Measurements from ENCODE around the gene AFAP1. TPM values are rescaled to one million over a fixed set of nuclear protein-coding genes. Genes with fewer than 3 reads are reported as not detected.

Gene AFAP1
- total RNA-seq, 4 donors from 2014 or later = 25.1 to 56.9 (median 26.4) TPM

GRCh38 chr4:7855731-7856130 is 83.9 kb downstream of the AFAP1 start:
- H3K4me3 ChIP-seq = no peak overlapping the region
- H3K4me1 ChIP-seq = peaks cover 0 to 24% (median 7%) of the 10 kb centered on the region in 4 donors
- H3K27me3 ChIP-seq = no peaks in the 10 kb centered on the region
- no peak for TF ChIP-seq CTCF (IDR thresholded peaks at IDR 0.05)
- TF ChIP-seq EP300 (IDR thresholded peaks at IDR 0.05; ENCODE audit: low read depth) = no peak
- TF ChIP-seq POLR2A (IDR thresholded peaks at IDR 0.05) = no peak
- TF ChIP-seq POLR2AphosphoS5 (IDR thresholded peaks at IDR 0.05) = no peak
- no peaks in the 10 kb centered on the region for H3K9me3 ChIP-seq
- H3K27ac ChIP-seq = no peak overlapping the region
- WGBS, 2 donors (ENCODE audit: low coverage in 1 of 2) = 87% methylated on average over 10 of the region's 10 CpGs; no CpG with 5 or more reads in 1 of the 2 donors
- intact Hi-C loops (cut with DNase I; ENCODE audit: low total_unique reads) (no loop called here), in situ Hi-C loops (cut with MboI; ENCODE audit: low pct_ligation_motif_present in 1 of 4, low pct_unique_long_range_greater_than_20kb in 1 of 4, low sequenced_read_pairs in 3 of 4) (no loop called here)
- no peak for DNase-seq
- no peaks in the 10 kb centered on the region for H3K36me3 ChIP-seq

GRCh38 chr4:7854697-7855370 is 84.8 kb downstream of the AFAP1 start:
- H3K36me3 ChIP-seq = no peaks in the 10 kb centered on the region
- WGBS, 2 donors (ENCODE audit: low coverage in 1 of 2) = 77 to 79% methylated on average over 6 to 9 of the region's 9 CpGs
- DNase-seq = no peak
- intact Hi-C loops (cut with DNase I; ENCODE audit: low total_unique reads) = no loop called here
- TF ChIP-seq POLR2AphosphoS5 (IDR thresholded peaks at IDR 0.05) (no peak), EP300 (IDR thresholded peaks at IDR 0.05; ENCODE audit: low read depth) (no peak), CTCF (IDR thresholded peaks at IDR 0.05) (no peak), POLR2A (IDR thresholded peaks at IDR 0.05) (no peak)
- H3K27me3 ChIP-seq = no peaks in the 10 kb centered on the region
- peak overlapping the region in 2 of 4 donors; percentile 11 to 23 for H3K27ac ChIP-seq
- no peaks in the 10 kb centered on the region for H3K9me3 ChIP-seq
- H3K4me1 ChIP-seq = peaks cover 0 to 23% (median 7%) of the 10 kb centered on the region in 4 donors
- no peak overlapping the region for H3K4me3 ChIP-seq
- in situ Hi-C loops (cut with MboI; ENCODE audit: low pct_ligation_motif_present in 1 of 4, low pct_unique_long_range_greater_than_20kb in 1 of 4, low sequenced_read_pairs in 3 of 4) = no loop called here

DNA sequence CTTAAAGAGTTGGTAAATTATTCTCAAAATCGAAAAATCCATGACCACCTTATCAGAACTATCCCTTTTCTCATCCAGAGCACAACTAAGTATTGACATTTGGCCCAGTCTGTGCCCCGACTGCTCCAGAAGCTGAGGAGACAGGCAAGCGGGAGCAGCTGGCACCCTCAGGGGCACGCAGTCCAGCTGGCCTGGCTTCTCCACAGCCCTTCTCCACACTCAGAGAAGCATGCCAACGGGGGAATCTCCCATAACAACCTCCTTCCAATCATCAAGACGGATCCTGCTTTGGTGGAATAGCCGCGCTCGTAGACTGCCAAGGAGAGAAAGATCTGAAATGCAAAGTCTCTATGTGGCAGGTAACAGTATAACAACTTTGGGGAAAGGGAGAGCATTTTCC is 85.4 kb downstream of the AFAP1 start:
- no peaks in the 10 kb centered on the region for H3K9me3 ChIP-seq
- peaks cover 0 to 23% (median 7%) of the 10 kb centered on the region in 4 donors for H3K4me1 ChIP-seq
- no peaks in the 10 kb centered on the region for H3K27me3 ChIP-seq
- in situ Hi-C loops (cut with MboI; ENCODE audit: low pct_ligation_motif_present in 1 of 4, low pct_unique_long_range_greater_than_20kb in 1 of 4, low sequenced_read_pairs in 3 of 4) = no loop called here
- 83% methylated on average over 3 to 9 of the region's 9 CpGs for WGBS, 2 donors (ENCODE audit: low coverage in 1 of 2)
- DNase-seq = no peak
- no peak overlapping the region for H3K4me3 ChIP-seq
- no peaks in the 10 kb centered on the region for H3K36me3 ChIP-seq
- no peak for TF ChIP-seq CTCF (IDR thresholded peaks at IDR 0.05)
- no peak for TF ChIP-seq POLR2A (IDR thresholded peaks at IDR 0.05)
- TF ChIP-seq POLR2AphosphoS5 (IDR thresholded peaks at IDR 0.05) = no peak
- no peak for TF ChIP-seq EP300 (IDR thresholded peaks at IDR 0.05; ENCODE audit: low read depth)
- H3K27ac ChIP-seq = no peak overlapping the region
- intact Hi-C loops (cut with DNase I; ENCODE audit: low total_unique reads) = no loop called here

GRCh38 chr4:7853271-7853670 is 86.4 kb downstream of the AFAP1 start:
- WGBS, 2 donors (ENCODE audit: low coverage in 1 of 2) = 90% methylated on average over 2 to 11 of the region's 11 CpGs
- TF ChIP-seq POLR2AphosphoS5 (IDR thresholded peaks at IDR 0.05) = no peak
- TF ChIP-seq EP300 (IDR thresholded peaks at IDR 0.05; ENCODE audit: low read depth) = no peak
- no peak for TF ChIP-seq POLR2A (IDR thresholded peaks at IDR 0.05)
- TF ChIP-seq CTCF (IDR thresholded peaks at IDR 0.05) = no peak
- H3K36me3 ChIP-seq = no peaks in the 10 kb centered on the region
- intact Hi-C loops (cut with DNase I; ENCODE audit: low total_unique reads) (no loop called here), in situ Hi-C loops (cut with MboI; ENCODE audit: low pct_ligation_motif_present in 1 of 4, low pct_unique_long_range_greater_than_20kb in 1 of 4, low sequenced_read_pairs in 3 of 4) (no loop called here)
- H3K27ac ChIP-seq = no peak overlapping the region
- H3K4me3 ChIP-seq = no peak overlapping the region
- no peaks in the 10 kb centered on the region for H3K9me3 ChIP-seq
- no peak for DNase-seq
- H3K27me3 ChIP-seq = no peaks in the 10 kb centered on the region
- H3K4me1 ChIP-seq = peaks cover 0 to 19% (median 7%) of the 10 kb centered on the region in 4 donors

Data from transverse colon (tissue), 4 donors.